K562 (cell line): ENCODE results near the gene BRSK1. TPM values are rescaled to one million over a fixed set of nuclear protein-coding genes. Genes with fewer than 3 reads are reported as not detected.

ENCODE experiments used
- ATAC-seq: fragments of 200-7000 bp; cut with Tn5 transposase; 3 replicates; pipeline ENCODE4 v1.9.1; 2020; ENCODE audit warnings: moderate library complexity
- BruUV-seq: library from RNA; stranded (reverse); fragments of 400-500 nt; replicated peaks from 2 replicates; lab custom pipeline; 2021; lab: Mats Ljungman, UMichigan
- CTCF ChIA-PET: fragments of 300-600 bp; formaldehyde crosslinking; extraction: SDS; loops from one replicate; lab custom pipeline; 2021; ENCODE audit warnings: low intra/inter-chr PET ratio; lab: Yijun Ruan, JAX
- POLR2A ChIA-PET: fragments of 300-600, 350-650 bp; sonication (Branson Sonifier 250); formaldehyde crosslinking; extraction: SDS; loops from one replicate; lab custom pipeline; 2021; ENCODE audit warnings: antibody characterized with exemption, inconsistent platforms; lab: Yijun Ruan, JAX
- DNase-seq, 4 experiments: peaks; one replicate each; pipeline versions ENCODE4 v3.0.0 to v3.0.0-alpha.2; 2011 to 2018; ENCODE audit warnings: low spot score in 3 of 4, mixed read lengths in 3 of 4; ENCODE audit errors: extremely low read depth in 1 of 4
- FAIRE-seq: peaks from 2 replicates; lab custom pipeline; 2011; peaks lifted over from hg19 to GRCh38; lab: Jason Lieb, UNC
- H2AFZ ChIP-seq: 2 replicates; pipeline ENCODE4 v1.6.0; 2011; ENCODE audit warnings: low read depth, low read length, control low read depth, inconsistent platforms
- H3K27ac ChIP-seq: fragments of 200-600 bp; 3 replicates; pipeline ENCODE4 v1.8.0; 2011; ENCODE audit warnings: low read depth, mild to moderate bottlenecking, control low read depth, inconsistent platforms, low read length, moderate library complexity, mixed read lengths; ENCODE audit errors: extremely low read depth
- H3K27me3 ChIP-seq, 2 experiments: fragments of 300-600 bp in 1 of 2; 2 replicates in 1 of 2; 3 replicates in 1 of 2; pipeline versions ENCODE4 v1.6.0 to v1.8.0; 2011; ENCODE audit warnings: inconsistent platforms in 2 of 2, low read length in 2 of 2, mild to moderate bottlenecking in 1 of 2, mixed read lengths in 1 of 2, moderate library complexity in 1 of 2; ENCODE audit not compliant: control insufficient read depth in 2 of 2, insufficient read depth in 2 of 2
- H3K36me3 ChIP-seq: fragments of 300-600 bp; 3 replicates; pipeline ENCODE4 v1.8.0; 2011; ENCODE audit warnings: mild to moderate bottlenecking, low read length, inconsistent platforms; ENCODE audit not compliant: control insufficient read depth, insufficient read depth
- H3K4me1 ChIP-seq, 2 experiments: fragments of 200-600 bp in 1 of 2; replicated peaks in 1 of 2; 2 replicates in 1 of 2; 3 replicates in 1 of 2; pipeline versions ENCODE4 v1.5.1 to v1.8.0; 2011; ENCODE audit warnings: inconsistent platforms in 2 of 2, low read length in 2 of 2, mild to moderate bottlenecking in 1 of 2, mixed read lengths in 1 of 2, moderate library complexity in 1 of 2; ENCODE audit not compliant: control insufficient read depth in 2 of 2, insufficient read depth in 2 of 2
- H3K4me2 ChIP-seq: 2 replicates; pipeline ENCODE4 v1.6.1; 2011; ENCODE audit warnings: low read length, control low read depth, inconsistent platforms, mixed read lengths; ENCODE audit not compliant: insufficient read depth
- H3K4me3 ChIP-seq: fragments of 200-600 bp; sonication (generic), shearing (Covaris generic); 2 replicates; pipeline ENCODE4 v1.5.1; 2016; ENCODE audit warnings: control low read depth, inconsistent platforms
- H3K79me2 ChIP-seq: fragments of 200-600 bp; 3 replicates; pipeline ENCODE4 v1.8.0; 2011; ENCODE audit warnings: low read length, inconsistent platforms; ENCODE audit not compliant: control insufficient read depth, insufficient read depth
- H3K9ac ChIP-seq, 2 experiments: 2 replicates each; pipeline versions ENCODE4 v1.6.0 to v1.6.1; 2011; ENCODE audit warnings: low read depth in 2 of 2, low read length in 2 of 2, control low read depth in 1 of 2, inconsistent platforms in 1 of 2, mild to moderate bottlenecking in 1 of 2, mixed read lengths in 1 of 2; ENCODE audit not compliant: insufficient read depth in 1 of 2
- H3K9me1 ChIP-seq: one replicate; pipeline ENCODE4 v1.6.0; 2011; ENCODE audit warnings: inconsistent platforms, mild to moderate bottlenecking, low read length, moderate library complexity; ENCODE audit not compliant: control insufficient read depth, insufficient read depth
- H3K9me3 ChIP-seq: replicated peaks from 2 replicates; pipeline ENCODE4 v1.5.1; 2011; ENCODE audit warnings: low read depth, low read length, inconsistent platforms; ENCODE audit not compliant: control insufficient read depth, insufficient read depth
- H4K20me1 ChIP-seq: replicated peaks from 2 replicates; pipeline ENCODE4 v1.6.1; 2011; ENCODE audit warnings: low read length, inconsistent platforms, mixed read lengths; ENCODE audit not compliant: control insufficient read depth, insufficient read depth
- ARID3A ChIP-seq: IDR thresholded peaks from 2 replicates; pipeline ENCODE4 v1.6.1; 2012; ENCODE audit warnings: low read depth, low read length, improper control_type of control experiment, borderline replicate concordance
- ARNT ChIP-seq, 2 experiments: fragments of 450-650 bp; IDR thresholded peaks; 2 replicates each; pipeline ENCODE4 v1.6.1; 2016; ENCODE audit warnings: mild to moderate bottlenecking in 1 of 2
- ASH1L ChIP-seq: fragments of 450-650 bp; IDR thresholded peaks from 2 replicates; pipeline ENCODE4 v1.6.1; 2018; ENCODE audit warnings: borderline replicate concordance, mild to moderate bottlenecking, low read depth; ENCODE audit not compliant: partially characterized antibody
- CCNT2 ChIP-seq: IDR thresholded peaks from 2 replicates; pipeline ENCODE4 v1.6.1; 2011; ENCODE audit warnings: borderline replicate concordance, low read depth, mild to moderate bottlenecking, moderate library complexity, mixed read lengths, low read length; ENCODE audit not compliant: insufficient read length; ENCODE audit errors: extremely low read depth
- EHMT2 ChIP-seq: fragments of 450-650 bp; IDR thresholded peaks from 2 replicates; pipeline ENCODE4 v1.6.1; 2018; ENCODE audit warnings: antibody characterized with exemption
- HDAC2 ChIP-seq: fragments of 450-650 bp; IDR thresholded peaks from 2 replicates; pipeline ENCODE4 v1.6.1; 2016; ENCODE audit warnings: mild to moderate bottlenecking
- KLF16 ChIP-seq: IDR thresholded peaks from 2 replicates; pipeline ENCODE4 v1.6.1; 2016; ENCODE audit warnings: antibody characterized with exemption
- MAFG ChIP-seq: fragments of 450-650 bp; conservative IDR thresholded peaks from 2 replicates; pipeline ENCODE4 v1.6.1; 2016; ENCODE audit warnings: missing genetic modification characterization, missing compliant biosample characterization
- NFYB ChIP-seq: IDR thresholded peaks from 2 replicates; pipeline ENCODE4 v1.6.1; 2011; ENCODE audit warnings: mild to moderate bottlenecking, moderate library complexity; ENCODE audit not compliant: insufficient read length; ENCODE audit errors: extremely low read depth
- NR0B1 ChIP-seq: fragments of 450-650 bp; IDR thresholded peaks from one replicate; pipeline ENCODE4 v1.6.1; 2018; ENCODE audit warnings: mild to moderate bottlenecking, moderate library complexity; ENCODE audit not compliant: partially characterized antibody
- POLR2G ChIP-seq: fragments of 200-400 bp; formaldehyde crosslinking; IDR thresholded peaks from 2 replicates; pipeline ENCODE4 v1.6.1; 2017; ENCODE audit warnings: low read depth, mild to moderate bottlenecking, antibody characterized with exemption, low read length, moderate library complexity
- RBFOX2 ChIP-seq: fragments of 200-400 bp; formaldehyde crosslinking; IDR thresholded peaks from 2 replicates; pipeline ENCODE4 v1.6.1; 2017; ENCODE audit warnings: low read depth, mild to moderate bottlenecking, low read length, moderate library complexity
- STAT5A ChIP-seq: IDR thresholded peaks from 2 replicates; pipeline ENCODE4 v1.6.1; 2012; ENCODE audit warnings: low read length, inconsistent platforms, borderline replicate concordance
- ZKSCAN3 ChIP-seq: fragments of 250-450 bp; sonication (Bioruptor Pico); IDR thresholded peaks from 2 replicates; pipeline ENCODE4 v1.4.0; 2020
- ZNF583 ChIP-seq: fragments of 250-450 bp; sonication (Bioruptor Pico); IDR thresholded peaks from 2 replicates; pipeline ENCODE4 v1.4.0; 2020
- whole genome bisulfite sequencing: fragments of 100-300 bp; shearing (Covaris generic); methylation state at CpG from one replicate; pipeline ENCODE4 v1.1.6; 2016; ENCODE audit warnings: low coverage, mixed read lengths; ENCODE audit not compliant: insufficient coverage; ENCODE audit errors: missing lambda C conversion rate; 5-methylcytosine and 5-hydroxymethylcytosine counted together
- in situ Hi-C: fragments of 300-500 bp; cut with MboI; formaldehyde crosslinking; loops from 4 replicates; pipeline ENCODE4 v1.15.0; 2018; ENCODE audit warnings: inconsistent platforms, mixed read lengths
- intact Hi-C: fragments of 100-400 bp; cut with micrococcal nuclease; formaldehyde crosslinking; loops from 2 replicates; pipeline ENCODE4 v1.14.2; 2022
- polyA plus RNA-seq, 8 experiments: library from polyadenylated mRNA; depleted of rRNA in 4 of 8; stranded (reverse) in 5 of 8; unstranded in 3 of 8; fragments of >200 nt; fragmentation: Nextera tagmentation in 2 of 8; fragmentation: Illumina TruSeq in 1 of 8; extraction: Ambion mirVana in 2 of 8; extraction: Trizol in 1 of 8; gene quantifications; 2 replicates each; pipeline versions ENCODE4 v1.2.1 to v1.2.3, GENCODE V29; 2011 to 2014; ENCODE audit warnings: inconsistent platforms in 1 of 8, missing spikeins in 1 of 8
- total RNA-seq, 7 experiments: library from RNA; depleted of rRNA in 6 of 7; stranded (reverse); fragments of >200 nt in 6 of 7; fragmentation: Illumina TruSeq in 2 of 7; extraction: Trizol in 2 of 7; gene quantifications; 2 replicates each; pipeline versions ENCODE4 v1.2.1 to v1.2.3, GENCODE V29; 2011 to 2021; ENCODE audit warnings: low replicate concordance in 1 of 7

Gene BRSK1
- total and polyA plus RNA-seq, 9 of the 15 experiments (the other 6 are each of a cell fraction or from before 2014, with no cell fraction given) = 1.7 to 9.3 (median 3.8) TPM; not detected in 2

GRCh38 chr19:55238030-55238429, 45.8 kb upstream of the BRSK1 start:
- Histone ChIP-seq H3K36me3 (peaks cover 93% of the 10 kb centered on the region), H3K9me3 (no peaks in the 10 kb centered on the region), H2AFZ (no peak overlapping the region), H3K27ac (no peak overlapping the region), H3K4me1 (peaks cover 0 to 4% of the 10 kb centered on the region in 2 experiments; a peak in 2 of 5 replicates), H3K4me3 (no peak overlapping the region), H3K79me2 (no peaks in the 10 kb centered on the region), H3K27me3 (no peaks in the 10 kb centered on the region), H3K9ac (no peak overlapping the region), H3K9me1 (no peaks in the 10 kb centered on the region), H3K4me2 (no peak overlapping the region), H4K20me1 (no peaks in the 10 kb centered on the region)
- DNase-seq = no peak
- WGBS = 95% methylated on average over 8 of the region's 8 CpGs
- no peak for FAIRE-seq
- intact Hi-C loops = no loop called here
- BruUV-seq = no TSS peak
- no peak for ATAC-seq
- ChIA-PET CTCF (no interaction called here), POLR2A (interaction anchor here (1.1 to 2.1 kb wide), 4 partner anchors 10 to 21 kb away, joined by 3 to 7 read pairs (median 3); partner anchors contain the start of gene PPP6R1)
- in situ Hi-C loops = no loop called here
- TF ChIP-seq NR0B1 = no peak
- TF ChIP-seq ZNF583 = no peak
- TF ChIP-seq CCNT2 = no peak

GRCh38 chr19:55239004-55239403, 44.8 kb upstream of the BRSK1 start:
- ChIA-PET POLR2A (interaction anchor here (1.1 to 2.4 kb wide), 4 partner anchors 9 to 18 kb away, joined by 3 to 7 read pairs (median 4); no protein-coding TSS in a partner anchor), CTCF (no interaction called here)
- ATAC-seq (no peak), DNase-seq (no peak), FAIRE-seq (no peak)
- peaks cover 0 to 4% of the 10 kb centered on the region in 2 experiments; a peak in 2 of 5 replicates for H3K4me1 ChIP-seq
- H2AFZ ChIP-seq = no peak overlapping the region
- no peaks in the 10 kb centered on the region for H3K27me3 ChIP-seq
- WGBS = 98% methylated on average over 11 of the region's 12 CpGs
- BruUV-seq = no TSS peak
- intact Hi-C loops = no loop called here
- H3K4me3 ChIP-seq = no peak overlapping the region
- H3K27ac ChIP-seq = no peak overlapping the region
- H3K4me2 ChIP-seq = no peak overlapping the region
- H3K9me3 ChIP-seq = no peaks in the 10 kb centered on the region
- H3K36me3 ChIP-seq = peaks cover 92% of the 10 kb centered on the region
- no peaks in the 10 kb centered on the region for H4K20me1 ChIP-seq
- in situ Hi-C loops = no loop called here
- H3K79me2 ChIP-seq = no peaks in the 10 kb centered on the region
- H3K9ac ChIP-seq = no peak overlapping the region
- H3K9me1 ChIP-seq = no peaks in the 10 kb centered on the region
- no peak for TF ChIP-seq NFYB
- TF ChIP-seq HDAC2 = no peak
- TF ChIP-seq STAT5A = no peak
- TF ChIP-seq POLR2G = peak; percentile 36; the same call in 1 of the 2 replicates
- no peak for TF ChIP-seq MAFG (tag)
- peak; percentile 18; the same call in 1 of the 2 replicates for TF ChIP-seq RBFOX2
- TF ChIP-seq ARID3A = no peak
- TF ChIP-seq ARNT (IDR thresholded peaks at IDR 0.05) = no peak
- TF ChIP-seq KLF16 = no peak
- TF ChIP-seq ASH1L = no peak
- no peak for TF ChIP-seq ZKSCAN3 (CRISPR knock-in tag)
- no peak for TF ChIP-seq EHMT2
